GM13977 (cell line): Measurements from ENCODE around the gene SLC7A10.
"Not testable (repeated sequence)": the region's sequence is repeated elsewhere in the genome, so short reads cannot be mapped to it uniquely, and the experiment has no call there.

ENCODE experiments used
- DNase-seq: peaks from one replicate; pipeline ENCODE4 v3.0.0; 2012; ENCODE audit warnings: low spot score
- CTCF ChIP-seq: IDR thresholded peaks from 2 replicates; pipeline ENCODE4 v1.5.1; 2012; ENCODE audit warnings: mild to moderate bottlenecking, control low read depth; ENCODE audit not compliant: insufficient read depth; ENCODE audit errors: extremely low read depth, missing control alignments
- in situ Hi-C: fragments of 300-500 bp; cut with MboI; formaldehyde crosslinking; loops from one replicate; pipeline ENCODE4 v1.12.0; 2022; ENCODE audit warnings: low sequenced_read_pairs, low pct_unique_long_range_greater_than_20kb, mixed read lengths, inconsistent platforms; ENCODE audit not compliant: unreplicated experiment

The SLC7A10 gene

GRCh38 chr19:33211794-33212435 lies 13.7 kb downstream of the SLC7A10 start:
- no peak for TF ChIP-seq CTCF
- no peak for DNase-seq
- in situ Hi-C loops = no loop called here

- TF ChIP-seq CTCF = no peak
- in situ Hi-C loops = no loop called here
- no peak for DNase-seq
These were observed 15.2 kb downstream of the SLC7A10 start for GRCh38 chr19:33210266-33210940.

- DNase-seq, in situ Hi-C loops: not testable (repeated sequence)
These were observed 15.8 kb downstream of the SLC7A10 start for GRCh38 chr19:33209850-33210230.

- DNase-seq = no peak
- in situ Hi-C loops = no loop called here
- no peak for TF ChIP-seq CTCF
These were observed 16.5 kb downstream of the SLC7A10 start for GRCh38 chr19:33208904-33209849.

GRCh38 chr19:33208371-33208895 lies 17.2 kb downstream of the SLC7A10 start:
- TF ChIP-seq CTCF = no peak
- in situ Hi-C loops = no loop called here
- DNase-seq = no peak

GRCh38 chr19:33207903-33208302 lies 17.7 kb downstream of the SLC7A10 start:
- no peak for DNase-seq
- in situ Hi-C loops = no loop called here
- no peak for TF ChIP-seq CTCF
